IPS DF 4.7 (cell line): ENCODE results near the gene RFC4.

ENCODE experiments used
- DNase-seq: peaks from one replicate; pipeline ENCODE4 v3.0.0-alpha.2; 2013; ENCODE audit warnings: low spot score; ENCODE audit errors: extremely low read depth

RFC4 gene

GRCh38 chr3:186743666-186744065, 62.6 kb downstream of the RFC4 start:
- DNase-seq = no peak

GRCh38 chr3:186742618-186743380, 63.5 kb downstream of the RFC4 start:
- DNase-seq = no peak
